Activated gamma-delta T cell treated with Interleukin-2 at 50 U/mL for 16 hours (primary cell): Measurements from ENCODE around the gene TMEM107.
A peak's percentile ranks its signal among the peaks of the same experiment; 100 is the strongest.

ENCODE experiments used
- DNase-seq: peaks from one replicate; pipeline ENCODE4 v3.0.0-alpha.2; 2020

The TMEM107 gene

GRCh38 chr17:8148560-8148959 lies 27.6 kb downstream of the TMEM107 start:
- DNase-seq = no peak

- DNase-seq = no peak
Observed at GRCh38 chr17:8147805-8148404, 28.3 kb downstream of the TMEM107 start.

DNA sequence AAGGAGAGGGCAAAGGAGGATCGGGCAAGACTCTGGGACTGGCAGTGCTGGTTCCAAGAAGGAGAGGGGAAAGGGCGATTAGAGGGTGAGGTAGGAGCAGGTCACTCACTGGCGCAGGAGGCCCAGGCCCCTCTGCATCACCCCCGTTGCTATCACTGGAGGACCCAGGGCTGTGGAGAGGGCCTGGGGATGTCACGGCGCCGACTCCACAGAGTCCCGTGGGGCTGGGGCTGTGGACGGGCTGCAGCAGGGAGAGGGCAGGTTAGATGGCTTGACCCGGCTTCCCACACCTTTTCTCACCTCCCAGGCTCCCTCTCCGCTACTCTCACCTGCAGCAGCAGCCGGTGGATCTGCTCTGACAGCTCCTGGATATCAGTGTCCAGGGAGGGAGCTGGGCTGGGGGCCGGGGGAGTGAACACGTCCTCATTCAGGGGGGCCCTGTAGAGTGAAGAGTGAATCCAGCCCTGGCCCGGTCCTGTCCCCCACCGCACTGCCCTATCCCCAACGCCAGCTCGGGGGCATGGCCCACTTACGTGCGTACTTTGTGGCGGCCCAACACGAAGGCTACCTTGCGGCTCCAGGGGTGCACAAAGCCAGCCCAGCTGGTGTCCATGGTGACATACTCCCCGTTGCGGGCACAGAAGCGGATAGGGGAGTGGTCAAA lies 28.9 kb downstream of the TMEM107 start:
- DNase-seq = no peak

DNA sequence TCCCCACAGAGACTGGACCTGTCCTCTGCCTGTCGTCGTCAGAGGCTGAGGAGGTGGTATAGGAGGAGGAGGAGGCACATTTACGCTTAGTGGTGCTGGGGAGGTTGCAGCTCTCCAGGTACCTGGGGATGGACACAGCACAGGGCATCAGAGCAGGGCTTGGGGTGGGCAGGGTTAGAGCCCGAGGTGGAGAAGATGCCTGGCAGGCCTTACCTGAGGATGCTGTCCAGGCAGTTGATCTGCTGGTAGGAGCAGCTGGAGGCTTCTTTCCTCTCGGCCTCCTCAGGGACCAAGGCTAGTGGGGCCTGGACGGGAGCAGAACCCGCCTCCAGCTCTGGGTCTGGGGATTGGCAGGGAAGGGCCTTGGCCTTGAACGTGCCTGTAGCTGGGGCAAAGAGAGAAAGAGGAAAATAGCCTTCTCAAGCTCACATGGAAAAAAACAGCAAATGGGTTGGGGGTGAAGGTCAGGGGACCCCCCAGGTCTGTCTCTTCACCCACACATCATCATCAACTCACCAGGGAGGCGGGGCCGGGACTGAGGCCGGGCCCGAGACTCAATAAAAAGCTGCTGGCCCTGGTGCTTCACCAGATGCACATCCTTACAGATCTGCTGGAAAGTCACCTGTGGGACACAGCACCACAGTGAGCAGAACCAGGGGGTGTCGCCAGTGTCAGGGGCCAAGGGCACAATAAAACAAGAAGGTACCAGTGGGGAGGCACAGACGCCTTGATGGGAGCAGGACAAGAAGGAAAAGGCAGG lies 29.6 kb downstream of the TMEM107 start:
- no peak for DNase-seq

DNA sequence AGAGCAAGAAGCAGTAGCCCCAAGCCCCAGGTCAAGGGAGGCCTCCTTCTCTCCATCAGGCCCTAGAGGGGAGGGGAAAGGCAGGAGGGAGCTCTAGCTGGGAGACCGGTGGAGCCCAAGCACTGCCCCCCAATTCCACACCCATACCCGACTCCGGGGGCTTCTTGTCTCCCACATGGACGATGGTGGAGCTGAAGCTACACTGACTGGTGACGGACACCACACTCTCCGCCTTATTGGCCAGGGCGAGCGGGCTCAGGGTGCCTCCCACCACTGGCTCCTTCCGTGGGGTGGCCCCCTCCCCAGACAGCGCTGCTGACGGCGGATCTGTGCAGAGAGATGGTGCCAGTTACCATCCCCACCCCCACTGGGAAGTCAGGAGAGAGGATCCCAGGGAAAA lies 30.4 kb downstream of the TMEM107 start:
- DNase-seq = no peak

DNA sequence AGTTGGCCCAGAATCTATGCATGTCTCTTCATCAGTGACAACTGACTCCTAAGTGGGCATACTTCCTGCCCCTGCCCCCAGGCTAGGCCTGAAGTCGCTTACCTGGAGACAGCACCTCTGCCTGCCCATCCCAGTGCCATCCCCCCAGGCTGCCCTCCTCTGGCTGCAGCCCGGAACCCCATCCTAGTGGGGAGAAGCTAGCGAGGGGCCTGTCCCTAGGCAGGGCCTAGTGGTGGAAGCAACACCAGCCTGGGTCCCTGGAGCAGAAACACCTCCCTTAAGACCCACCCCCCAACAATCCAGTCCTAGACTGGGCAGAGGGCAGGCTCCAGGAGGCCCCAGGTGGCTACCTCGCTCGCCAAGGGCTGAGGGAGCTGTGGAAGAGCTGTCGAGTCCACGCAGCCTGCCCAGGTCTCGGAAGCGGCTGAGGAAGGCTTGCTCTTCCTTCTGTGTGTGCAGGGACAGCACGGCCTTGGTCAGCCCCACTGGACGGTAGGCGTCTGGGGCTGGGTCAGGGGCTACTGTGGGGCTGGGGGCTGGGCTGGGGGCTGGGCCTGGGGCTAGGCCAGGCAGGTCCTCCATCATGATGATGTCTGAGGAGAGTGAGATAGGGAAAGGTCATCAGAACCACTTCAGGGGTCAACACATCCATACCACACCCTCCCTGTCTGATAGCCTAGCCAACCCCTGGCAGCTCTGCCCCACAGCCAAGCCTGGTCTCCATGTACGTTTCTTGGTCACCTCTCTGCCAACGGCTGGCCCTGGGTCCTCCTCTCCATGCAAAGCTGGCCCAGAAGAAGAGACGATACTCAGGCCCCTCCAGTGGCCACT lies 31.6 kb downstream of the TMEM107 start:
- no peak for DNase-seq

- DNase-seq = no peak
Observed at GRCh38 chr17:8143581-8144400, 32.4 kb downstream of the TMEM107 start.

DNA sequence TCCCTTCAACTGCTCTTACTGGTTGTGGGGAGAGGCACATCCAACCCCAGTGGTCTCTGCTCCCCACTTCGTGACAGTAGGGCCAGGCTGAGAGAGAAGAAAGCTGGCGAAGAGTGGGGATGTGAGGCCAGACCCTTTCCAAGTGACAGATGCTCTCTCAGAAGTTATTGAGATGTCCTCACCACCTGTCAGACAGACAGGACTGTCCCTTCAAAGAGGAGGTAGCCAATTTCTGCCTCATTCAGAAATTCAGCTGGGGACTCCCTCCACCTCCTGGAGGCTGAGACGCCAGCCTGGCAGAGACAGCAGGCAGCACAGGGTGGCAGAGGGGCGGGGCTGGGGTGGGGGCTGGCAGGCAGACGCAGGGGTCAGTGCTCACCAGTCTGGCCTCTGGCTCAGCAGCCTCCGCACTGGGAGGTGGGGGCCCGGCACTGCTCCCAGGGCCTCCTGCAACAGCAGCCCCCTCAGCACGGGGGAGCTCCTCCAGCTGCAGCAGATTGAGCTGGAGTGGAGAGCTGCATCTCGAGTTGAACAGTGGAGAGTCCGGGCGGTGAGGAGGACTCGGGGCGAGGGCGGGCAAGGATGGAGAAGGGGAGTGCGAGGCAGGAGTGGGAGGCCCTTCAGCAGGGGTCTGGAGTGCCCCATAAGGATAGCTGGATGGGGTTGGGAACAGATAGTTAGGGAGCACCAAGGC lies 33.1 kb downstream of the TMEM107 start:
- DNase-seq = no peak

DNA sequence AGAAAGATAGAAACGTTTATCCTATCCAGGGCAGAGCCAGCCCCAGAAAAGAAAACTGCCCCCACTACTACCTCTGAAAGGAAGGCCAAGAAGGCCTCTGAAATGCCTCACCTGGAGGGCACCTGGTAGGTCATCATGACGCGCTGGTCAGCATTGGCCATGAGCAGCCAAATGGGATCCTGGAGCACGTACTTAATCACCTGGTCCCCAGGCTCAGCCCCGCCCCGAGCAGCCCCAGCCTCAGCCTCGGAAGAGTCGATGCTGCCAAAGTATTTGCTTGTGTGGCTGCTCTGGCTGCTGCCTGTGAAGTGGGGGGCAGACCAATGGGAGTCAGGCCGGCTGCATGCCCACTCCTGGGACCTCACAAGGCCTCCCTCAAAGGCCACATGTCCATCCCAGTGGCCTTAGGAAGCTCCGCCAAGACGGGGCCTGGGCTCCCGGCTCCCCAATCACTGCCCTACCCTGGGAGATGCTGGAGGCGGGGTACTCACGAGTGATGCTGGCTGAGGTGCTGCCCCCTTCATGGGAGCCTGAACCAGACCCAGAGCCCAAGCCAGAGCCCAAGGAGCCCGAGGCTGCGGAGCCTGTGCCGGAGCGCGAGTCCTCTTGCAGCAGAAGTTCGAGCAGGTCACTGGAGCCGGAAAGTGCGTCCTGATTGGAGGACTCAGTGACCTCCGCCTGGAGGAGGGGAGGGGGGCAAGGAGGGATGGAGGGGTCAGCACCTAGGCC lies 33.9 kb downstream of the TMEM107 start:
- DNase-seq = no peak

DNA sequence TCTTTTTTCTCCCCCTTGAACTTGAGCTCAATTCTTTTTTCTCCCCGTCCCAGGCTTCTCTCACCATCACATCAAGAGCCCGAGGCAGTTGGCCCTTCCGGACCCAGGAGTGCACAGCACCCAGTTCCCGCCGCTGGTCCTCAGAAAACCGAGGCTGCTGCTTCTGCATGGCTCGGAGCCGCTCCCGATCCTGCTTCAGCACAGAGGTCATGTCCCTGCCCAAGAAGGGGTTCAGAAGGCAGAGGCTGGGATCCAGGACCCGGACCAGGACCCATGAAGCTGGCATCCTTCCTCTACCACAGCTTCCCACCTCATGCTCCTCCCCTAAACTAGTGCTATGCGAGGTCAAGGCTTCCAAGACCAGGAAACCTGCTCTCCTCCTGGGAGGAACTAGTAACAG lies 34.4 kb downstream of the TMEM107 start:
- DNase-seq = no peak

DNA sequence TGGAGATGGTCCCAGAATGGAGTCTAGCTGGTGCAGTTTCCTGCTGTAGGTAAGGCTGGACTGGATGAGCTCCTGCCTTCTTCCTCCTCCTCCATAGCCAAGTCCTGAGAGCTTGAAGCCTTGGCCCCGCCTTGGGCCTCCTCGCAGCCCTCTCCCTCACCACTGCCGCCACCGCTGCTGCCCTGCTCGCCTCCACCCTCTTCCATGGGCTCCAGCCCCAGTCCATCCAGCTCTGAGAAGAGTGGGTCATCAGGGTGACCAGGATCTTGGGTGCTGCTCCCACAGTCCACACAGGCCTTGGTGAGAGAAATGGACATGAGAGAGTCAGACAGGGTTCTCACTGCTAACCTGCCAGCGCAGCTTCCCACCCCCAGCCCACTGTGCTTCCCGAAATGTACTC lies 35.1 kb downstream of the TMEM107 start:
- DNase-seq = no peak

DNA sequence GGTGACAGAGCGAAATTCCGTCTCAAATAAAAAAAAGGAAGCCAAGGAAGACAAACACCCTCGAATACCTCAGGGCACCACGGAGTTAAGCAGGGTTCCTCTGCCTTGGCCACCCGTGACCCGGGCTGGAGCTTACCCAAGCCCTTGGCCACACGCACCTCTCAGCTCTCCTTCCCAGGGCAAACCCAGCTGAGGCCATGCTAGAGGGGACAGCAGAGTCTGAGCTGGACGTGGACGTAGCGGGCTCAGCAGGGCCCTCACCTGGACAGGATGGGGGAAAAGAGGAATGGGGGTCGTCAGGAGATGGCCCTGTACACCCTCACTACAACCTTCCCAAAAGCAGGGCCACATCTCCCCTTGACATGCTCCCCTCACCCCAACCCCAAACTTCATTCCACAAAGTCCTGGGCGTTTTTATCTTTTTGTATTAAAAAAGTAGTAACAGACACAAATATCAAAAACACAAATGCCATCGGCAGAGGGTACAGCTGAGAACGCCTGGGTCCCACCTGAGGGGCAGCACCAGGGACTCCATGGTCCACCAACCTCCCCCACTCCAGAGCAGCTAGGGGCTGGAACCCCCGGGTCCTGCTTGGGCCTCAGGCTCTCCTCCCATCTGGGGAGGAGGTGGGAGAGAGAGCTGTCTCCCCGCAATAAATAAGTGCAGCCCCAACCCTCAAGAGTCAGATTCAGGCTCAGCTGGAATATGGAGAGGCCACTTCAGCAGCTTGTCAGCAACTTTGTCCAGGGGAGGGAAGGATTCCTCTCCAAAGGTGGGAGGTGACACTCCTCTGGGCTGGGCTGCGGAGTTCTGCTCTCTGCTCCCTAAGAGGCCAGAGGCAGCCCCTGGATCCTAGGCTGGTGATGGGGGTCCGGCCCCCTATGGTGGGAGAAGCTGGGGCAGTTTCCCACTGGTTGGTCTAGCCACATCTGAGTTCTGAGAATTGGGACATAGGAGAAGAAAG lies 35.8 kb downstream of the TMEM107 start:
- no peak for DNase-seq

DNA sequence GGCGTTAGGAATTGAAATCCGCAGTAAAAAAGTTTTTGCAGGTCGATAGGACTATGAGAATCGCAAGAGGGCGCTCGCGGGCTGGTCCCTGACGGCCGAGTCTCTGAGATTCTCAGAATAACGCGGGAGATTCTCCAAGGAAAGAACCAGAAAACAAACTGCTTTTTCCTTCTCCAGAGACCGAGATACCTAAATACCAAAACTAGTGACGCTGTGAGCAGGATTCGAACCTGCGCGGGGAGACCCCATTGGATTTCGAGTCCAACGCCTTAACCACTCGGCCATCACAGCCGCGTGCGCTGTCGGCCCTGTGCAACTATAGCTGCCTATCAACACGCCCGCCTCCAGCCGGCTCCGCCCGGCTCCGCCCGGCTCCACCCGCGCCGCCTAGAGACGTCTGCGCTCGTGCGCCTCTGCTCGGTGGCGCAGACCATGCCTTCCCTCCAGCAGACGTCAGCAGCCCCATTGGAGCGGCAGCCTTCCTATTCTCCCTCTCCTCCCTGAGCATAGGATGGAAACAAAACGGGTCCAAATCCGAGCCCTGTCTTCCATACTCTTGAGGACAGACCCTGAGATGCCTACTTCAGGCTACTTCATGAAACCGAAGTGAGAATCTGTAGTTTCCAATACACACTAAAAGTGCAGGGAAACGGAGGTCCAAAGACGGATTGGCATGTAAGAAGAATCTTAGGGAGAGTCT lies 37.4 kb downstream of the TMEM107 start:
- peak; percentile 92 for DNase-seq

DNA sequence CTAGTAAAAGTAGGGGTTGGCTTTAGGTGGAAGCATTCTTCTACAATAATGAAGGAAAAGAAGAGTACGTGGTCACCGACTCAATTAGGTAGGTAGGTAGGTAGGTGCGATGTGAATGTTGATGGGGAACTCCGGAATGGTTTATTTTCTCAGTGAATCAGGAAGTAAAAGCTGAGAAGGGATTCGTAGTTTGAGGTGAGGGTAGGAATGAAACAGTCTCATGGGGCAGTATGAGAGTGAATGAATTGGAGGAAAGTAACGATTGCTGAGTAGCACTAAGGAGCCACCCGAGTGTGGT lies 37.9 kb downstream of the TMEM107 start:
- no peak for DNase-seq

GRCh38 chr17:8137645-8138373 lies 38.4 kb downstream of the TMEM107 start:
- DNase-seq = no peak

DNA sequence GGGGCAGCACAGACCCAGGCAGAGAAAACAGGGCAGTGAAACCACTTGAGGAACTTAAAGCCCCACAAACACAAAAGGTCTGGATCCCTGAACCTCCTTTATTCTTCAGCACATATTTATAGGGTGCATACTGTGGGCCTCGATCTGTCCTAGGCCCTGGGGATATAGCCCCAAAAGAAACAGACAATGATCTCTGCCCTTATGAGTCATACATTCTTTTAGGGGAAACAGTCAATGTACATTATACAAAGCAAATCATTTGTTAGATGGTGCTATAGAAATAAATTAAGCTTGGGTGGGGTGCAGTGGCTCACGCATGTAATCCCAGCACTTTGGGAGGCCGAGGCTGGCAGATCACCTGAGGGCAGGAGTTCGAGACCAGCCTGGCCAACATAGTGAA lies 42.2 kb downstream of the TMEM107 start:
- no peak for DNase-seq

DNA sequence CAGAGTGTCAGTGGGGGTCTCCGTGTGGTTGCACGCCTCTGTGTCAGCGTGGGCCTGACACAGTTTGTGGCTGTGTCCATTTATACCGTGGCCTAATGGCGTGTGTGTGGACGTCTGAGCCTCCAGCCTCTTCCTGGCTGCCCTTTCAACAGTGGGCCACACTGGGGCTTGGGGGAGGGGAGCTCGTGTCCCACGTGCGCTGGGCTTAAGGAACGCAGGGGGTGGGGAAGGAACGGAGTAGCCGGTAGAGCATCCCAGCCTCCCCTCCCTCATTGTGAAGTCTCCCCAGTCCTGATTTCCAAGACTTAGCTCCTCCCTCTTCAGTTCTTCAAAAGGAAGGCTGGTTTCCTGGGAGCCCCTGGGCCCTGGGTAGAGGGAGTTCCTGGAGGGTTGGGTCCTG lies 42.8 kb downstream of the TMEM107 start:
- DNase-seq = no peak

- no peak for DNase-seq
Observed at GRCh38 chr17:8131844-8132441, 44.2 kb downstream of the TMEM107 start.
